Activated CD8-positive, alpha-beta memory T cell treated with anti-CD3 and anti-CD28 coated beads, Interleukin-2, amount 10 ng/mL, durations not matched to agents 7 days and 5 days (primary cell): ENCODE data around the gene KAZN. TPM values are rescaled to one million over a fixed set of nuclear protein-coding genes. Genes with fewer than 3 reads are reported as not detected.

Experiments used
- ATAC-seq: fragments of 150-1000 bp; cut with Tn5 transposase; one replicate; pipeline ENCODE4 v1.10.0; 2021; ENCODE audit warnings: moderate library complexity
- CTCF ChIA-PET: fragments of 350-600 bp; sonication (Branson Sonifier 250); formaldehyde crosslinking; loops from one replicate; lab custom pipeline; 2021; ENCODE audit warnings: antibody characterized with exemption; lab: Charles Lee
- DNase-seq: peaks from one replicate; pipeline ENCODE4 v3.0.0-alpha.2; 2020
- H3K27ac Mint-ChIP-seq: one replicate; pipeline ENCODE4 v1.8.0; 2021; ENCODE audit warnings: mild to moderate bottlenecking, mixed read lengths
- H3K27me3 Mint-ChIP-seq: one replicate; pipeline ENCODE4 v1.8.0; 2021; ENCODE audit warnings: mixed read lengths
- H3K36me3 Mint-ChIP-seq: one replicate; pipeline ENCODE4 v1.8.0; 2021; ENCODE audit warnings: mild to moderate bottlenecking, mixed read lengths
- H3K4me1 Mint-ChIP-seq: one replicate; pipeline ENCODE4 v1.8.0; 2021; ENCODE audit warnings: mixed read lengths
- H3K4me3 Mint-ChIP-seq: one replicate; pipeline ENCODE4 v1.8.0; 2021; ENCODE audit warnings: mild to moderate bottlenecking, moderate library complexity, mixed read lengths
- H3K9me3 Mint-ChIP-seq: one replicate; pipeline ENCODE4 v1.8.0; 2022; ENCODE audit warnings: low read depth, mixed read lengths
- total RNA-seq, 2 experiments: library from RNA; stranded (reverse); gene quantifications; one replicate each; pipeline ENCODE4 v1.2.3, GENCODE V29; 2021

Gene KAZN
- total RNA-seq, 2 experiments from 2014 or later = 0.12 to 0.15 TPM

- Mint-ChIP-seq H3K4me1 (no peaks in the 10 kb centered on the region), H3K9me3 (peaks cover 4% of the 10 kb centered on the region), H3K4me3 (no peak overlapping the region), H3K27me3 (no peaks in the 10 kb centered on the region), H3K27ac (no peak overlapping the region), H3K36me3 (no peaks in the 10 kb centered on the region)
- CTCF ChIA-PET = no interaction called here
- ATAC-seq = no peak
- no peak for DNase-seq
Measured at GRCh38 chr1:14648896-14649855, 50.7 kb downstream of the KAZN start.

- Mint-ChIP-seq H3K27me3 (no peaks in the 10 kb centered on the region), H3K4me1 (no peaks in the 10 kb centered on the region), H3K4me3 (no peak overlapping the region), H3K9me3 (no peaks in the 10 kb centered on the region), H3K36me3 (no peaks in the 10 kb centered on the region), H3K27ac (no peak overlapping the region)
- ATAC-seq = no peak
- DNase-seq = no peak
- CTCF ChIA-PET = no interaction called here
Measured at GRCh38 chr1:14649976-14650375, 51.5 kb downstream of the KAZN start.

- Mint-ChIP-seq H3K27me3 (no peaks in the 10 kb centered on the region), H3K36me3 (no peaks in the 10 kb centered on the region), H3K4me1 (no peaks in the 10 kb centered on the region), H3K4me3 (no peak overlapping the region), H3K27ac (no peak overlapping the region), H3K9me3 (no peaks in the 10 kb centered on the region)
- CTCF ChIA-PET = no interaction called here
- DNase-seq = no peak
- ATAC-seq = no peak
Measured at GRCh38 chr1:14650951-14651350, 52.5 kb downstream of the KAZN start.

- Mint-ChIP-seq H3K36me3 (no peaks in the 10 kb centered on the region), H3K9me3 (no peaks in the 10 kb centered on the region)
Measured at GRCh38 chr1:14652840-14653239, 54.4 kb downstream of the KAZN start.

GRCh38 chr1:14653461-14653960 lies 55.0 kb downstream of the KAZN start:
- CTCF ChIA-PET = no interaction called here
- no peak for DNase-seq
- no peak for ATAC-seq
- H3K27me3 Mint-ChIP-seq = no peaks in the 10 kb centered on the region
- H3K4me3 Mint-ChIP-seq = no peak overlapping the region
- no peaks in the 10 kb centered on the region for H3K9me3 Mint-ChIP-seq
- no peaks in the 10 kb centered on the region for H3K36me3 Mint-ChIP-seq
- H3K27ac Mint-ChIP-seq = no peak overlapping the region
- no peaks in the 10 kb centered on the region for H3K4me1 Mint-ChIP-seq

More at GRCh38 chr1:14652840-14653239, 54.4 kb downstream of the KAZN start:
- H3K4me3 Mint-ChIP-seq = no peak overlapping the region
- H3K27ac Mint-ChIP-seq = no peak overlapping the region
- no peaks in the 10 kb centered on the region for H3K4me1 Mint-ChIP-seq
- H3K27me3 Mint-ChIP-seq = no peaks in the 10 kb centered on the region
- DNase-seq (no peak), ATAC-seq (no peak)
- CTCF ChIA-PET = no interaction called here

GRCh38 chr1:14654554-14654953 lies 56.1 kb downstream of the KAZN start:
- no peaks in the 10 kb centered on the region for H3K36me3 Mint-ChIP-seq
- ATAC-seq = no peak
- H3K4me1 Mint-ChIP-seq = no peaks in the 10 kb centered on the region
- H3K27me3 Mint-ChIP-seq = no peaks in the 10 kb centered on the region
- H3K4me3 Mint-ChIP-seq = no peak overlapping the region
- no peaks in the 10 kb centered on the region for H3K9me3 Mint-ChIP-seq
- no peak for DNase-seq
- H3K27ac Mint-ChIP-seq = no peak overlapping the region
- CTCF ChIA-PET = no interaction called here

GRCh38 chr1:14655385-14655784 lies 56.9 kb downstream of the KAZN start:
- no peak overlapping the region for H3K27ac Mint-ChIP-seq
- CTCF ChIA-PET = no interaction called here
- no peak overlapping the region for H3K4me3 Mint-ChIP-seq
- no peaks in the 10 kb centered on the region for H3K4me1 Mint-ChIP-seq
- no peaks in the 10 kb centered on the region for H3K27me3 Mint-ChIP-seq
- ATAC-seq (no peak), DNase-seq (no peak)
- H3K36me3 Mint-ChIP-seq = no peaks in the 10 kb centered on the region
- no peaks in the 10 kb centered on the region for H3K9me3 Mint-ChIP-seq

- Mint-ChIP-seq H3K36me3 (no peaks in the 10 kb centered on the region), H3K4me3 (no peak overlapping the region), H3K27ac (no peak overlapping the region), H3K27me3 (no peaks in the 10 kb centered on the region), H3K4me1 (no peaks in the 10 kb centered on the region), H3K9me3 (no peaks in the 10 kb centered on the region)
- no peak for DNase-seq
- CTCF ChIA-PET = no interaction called here
- ATAC-seq = no peak
Measured at GRCh38 chr1:14656384-14656937, 58.0 kb downstream of the KAZN start.

- ATAC-seq = no peak
- H3K4me1 Mint-ChIP-seq = no peaks in the 10 kb centered on the region
- no peak overlapping the region for H3K4me3 Mint-ChIP-seq
- no peak overlapping the region for H3K27ac Mint-ChIP-seq
- no peak for DNase-seq
- CTCF ChIA-PET = no interaction called here
- no peaks in the 10 kb centered on the region for H3K9me3 Mint-ChIP-seq
- H3K27me3 Mint-ChIP-seq = no peaks in the 10 kb centered on the region
- H3K36me3 Mint-ChIP-seq = no peaks in the 10 kb centered on the region
Measured at GRCh38 chr1:14658642-14659041, 60.2 kb downstream of the KAZN start.

- no peak for ATAC-seq
- H3K36me3 Mint-ChIP-seq = no peaks in the 10 kb centered on the region
- no peaks in the 10 kb centered on the region for H3K27me3 Mint-ChIP-seq
- CTCF ChIA-PET = no interaction called here
- no peaks in the 10 kb centered on the region for H3K9me3 Mint-ChIP-seq
- no peaks in the 10 kb centered on the region for H3K4me1 Mint-ChIP-seq
- no peak overlapping the region for H3K27ac Mint-ChIP-seq
- H3K4me3 Mint-ChIP-seq = no peak overlapping the region
- no peak for DNase-seq
Measured at GRCh38 chr1:14659913-14660312, 61.4 kb downstream of the KAZN start.

- ATAC-seq (no peak), DNase-seq (no peak)
- no peaks in the 10 kb centered on the region for H3K4me1 Mint-ChIP-seq
- no peak overlapping the region for H3K4me3 Mint-ChIP-seq
- H3K27me3 Mint-ChIP-seq = no peaks in the 10 kb centered on the region
- CTCF ChIA-PET = no interaction called here
- no peak overlapping the region for H3K27ac Mint-ChIP-seq
- H3K9me3 Mint-ChIP-seq = no peaks in the 10 kb centered on the region
- no peaks in the 10 kb centered on the region for H3K36me3 Mint-ChIP-seq
Measured at GRCh38 chr1:14660801-14661200, 62.3 kb downstream of the KAZN start.

- no peaks in the 10 kb centered on the region for H3K27me3 Mint-ChIP-seq
- no peaks in the 10 kb centered on the region for H3K9me3 Mint-ChIP-seq
- H3K4me3 Mint-ChIP-seq = no peak overlapping the region
- H3K27ac Mint-ChIP-seq = no peak overlapping the region
- DNase-seq = no peak
- H3K4me1 Mint-ChIP-seq = no peaks in the 10 kb centered on the region
- ATAC-seq = no peak
- CTCF ChIA-PET = no interaction called here
- no peaks in the 10 kb centered on the region for H3K36me3 Mint-ChIP-seq
Measured at GRCh38 chr1:14661222-14661621, 62.7 kb downstream of the KAZN start.

GRCh38 chr1:14662116-14662515 lies 63.6 kb downstream of the KAZN start:
- H3K9me3 Mint-ChIP-seq = no peaks in the 10 kb centered on the region
- H3K36me3 Mint-ChIP-seq = no peaks in the 10 kb centered on the region
- no peaks in the 10 kb centered on the region for H3K27me3 Mint-ChIP-seq
- no peaks in the 10 kb centered on the region for H3K4me1 Mint-ChIP-seq
- H3K27ac Mint-ChIP-seq = no peak overlapping the region
- ATAC-seq (no peak), DNase-seq (no peak)
- CTCF ChIA-PET = no interaction called here
- no peak overlapping the region for H3K4me3 Mint-ChIP-seq

- Mint-ChIP-seq H3K36me3 (no peaks in the 10 kb centered on the region), H3K27ac (no peak overlapping the region), H3K27me3 (no peaks in the 10 kb centered on the region), H3K9me3 (no peaks in the 10 kb centered on the region), H3K4me3 (no peak overlapping the region), H3K4me1 (no peaks in the 10 kb centered on the region)
- CTCF ChIA-PET = no interaction called here
- ATAC-seq (no peak), DNase-seq (no peak)
Measured at GRCh38 chr1:14663773-14664172, 65.3 kb downstream of the KAZN start.
